Measurements from ENCODE around the gene USP3. TPM values are rescaled to one million over a fixed set of nuclear protein-coding genes. Genes with fewer than 3 reads are reported as not detected.

The USP3 gene
- total and polyA plus RNA-seq, 2 of the 13 experiments (the other 11 are each of a cell fraction or from before 2014, with no cell fraction given) = 14.3 to 61.2 TPM

- Histone ChIP-seq H3K4me2 (ENCODE audit: low read depth, low read length) (peak within 1 kb of the TSS; percentile 99), H3K4me1 (ENCODE audit: insufficient read depth, low read length) (peaks cover 40% of the 10 kb centered on the region), H3K9ac (ENCODE audit: insufficient read depth, low read depth, low read length) (no peak within 1 kb of the TSS), H3K36me3 (replicated peaks in 1 of 2; ENCODE audit: control insufficient read depth in 1 of 2, insufficient read depth in 2 of 2, low read length in 2 of 2) (peaks cover 2 to 7% of the 10 kb centered on the region in 2 experiments; a peak in 3 of 5 replicates), H4K20me1 (ENCODE audit: insufficient read depth, low read length) (no peaks in the 10 kb centered on the region), H3K4me3 (replicated peaks in 1 of 3; ENCODE audit: insufficient read depth in 1 of 3, low read depth in 2 of 3, low read length in 3 of 3) (peak within 1 kb of the TSS in 1 of 3 experiments; percentile 88; a peak in 2 of 6 replicates), H3K79me2 (ENCODE audit: insufficient read depth, low read length) (no peaks in the 10 kb centered on the region), H3K27me3 (ENCODE audit: control insufficient read depth in 1 of 2, insufficient read depth in 2 of 2, low read length in 2 of 2) (no peaks in the 10 kb centered on the region; a peak in 1 of 5 replicates), H3K9me3 (ENCODE audit: low read length) (no peaks in the 10 kb centered on the region), H3K27ac (ENCODE audit: extremely low read length, insufficient read depth, low read length) (no peak within 1 kb of the TSS), H2AFZ (ENCODE audit: low read length) (no peak within 1 kb of the TSS)
- ChIA-PET POLR2A (interaction anchor here (1.4 to 1.5 kb wide), 2 partner anchors 13 to 130 kb away, joined by 3 to 4 read pairs; no protein-coding TSS in a partner anchor), CTCF (ENCODE audit: low intra/inter-chr PET ratio, low total read pairs) (no interaction called here)
- no peak for DNase-seq (ENCODE audit: low spot score)
- no peak for ATAC-seq
- FAIRE-seq = no peak
- no TSS peak for BruUV-seq (replicated peaks)
- intact Hi-C loops (cut with micrococcal nuclease; ENCODE audit: unreplicated experiment) (loop anchor here (5.0 kb wide), 2 partner anchors 130 to 305 kb away; no protein-coding TSS in a partner anchor), in situ Hi-C loops (cut with HindIII; ENCODE audit: extremely low pct_ligation_motif_present, low pct_unique_long_range_greater_than_20kb) (no loop called here)
- WGBS (ENCODE audit: low lambda C conversion rate) = 72% methylated on average over 17 of the region's 23 CpGs
- TF ChIP-seq ZBTB38 (CRISPR knock-in tag; IDR thresholded peaks at IDR 0.05) = peak; percentile 59; the same call in 1 of the 2 replicates
- TF ChIP-seq AGO2 (optimal IDR thresholded peaks at IDR 0.05; ENCODE audit: low read depth, low read length) = peak; percentile 75
- peak; percentile 40; the same call in 1 of the 2 replicates for TF ChIP-seq GABPB1 (CRISPR knock-in tag; IDR thresholded peaks at IDR 0.05)
- peak; percentile 72 for TF ChIP-seq ZNF687 (CRISPR knock-in tag; IDR thresholded peaks at IDR 0.05)
- TF ChIP-seq RBM22 (optimal IDR thresholded peaks at IDR 0.05; ENCODE audit: low read length) = peak; percentile 49
- 0 out of 2 replicates have a peak, but pooled peaks have one; percentile 25 for TF ChIP-seq BORCS8-MEF2B (CRISPR knock-in tag; IDR thresholded peaks at IDR 0.05)
- no peak for TF ChIP-seq GABPA (IDR thresholded peaks at IDR 0.05; ENCODE audit: low read depth, low read length)
- peak; percentile 83 for TF ChIP-seq GABPA (CRISPR knock-in tag; IDR thresholded peaks at IDR 0.05; ENCODE audit: low read depth)
- 0 out of 2 replicates have a peak, but pooled peaks have one; percentile 26 for TF ChIP-seq RBFOX2 (IDR thresholded peaks at IDR 0.05; ENCODE audit: low read depth, low read length)
- peak; percentile 57; the same call in 1 of the 2 replicates for TF ChIP-seq POLR2G (IDR thresholded peaks at IDR 0.05; ENCODE audit: low read depth, low read length)
- peak; percentile 28; the same call in 1 of the 2 replicates for TF ChIP-seq HDAC1 (CRISPR knock-in tag; IDR thresholded peaks at IDR 0.05)
- no peak for TF ChIP-seq ZNF383 (CRISPR knock-in tag; IDR thresholded peaks at IDR 0.05; ENCODE audit: borderline replicate concordance)
- TF ChIP-seq ARID4A (CRISPR knock-in tag; IDR thresholded peaks at IDR 0.05; ENCODE audit: borderline replicate concordance) = 0 out of 2 replicates have a peak, but pooled peaks have one; percentile 13
- no peak for TF ChIP-seq MYC (CRISPR knock-in tag; IDR thresholded peaks at IDR 0.05; ENCODE audit: borderline replicate concordance)
Measured at GRCh38 chr15:63597038-63597790, 92.8 kb downstream of the USP3 start, which contains the start of gene FBXL22. Gene FBXL22 (plus strand): TSS chr15:63597387. CDS start chr15:63597393, 6 bp downstream.

All from HepG2 (cell line).